Measurements from ENCODE around the gene LLGL1.

GRCh38 chr17:18262641-18263040, 37.2 kb downstream of the LLGL1 start:
- TF ChIP-seq, protein P1, sequence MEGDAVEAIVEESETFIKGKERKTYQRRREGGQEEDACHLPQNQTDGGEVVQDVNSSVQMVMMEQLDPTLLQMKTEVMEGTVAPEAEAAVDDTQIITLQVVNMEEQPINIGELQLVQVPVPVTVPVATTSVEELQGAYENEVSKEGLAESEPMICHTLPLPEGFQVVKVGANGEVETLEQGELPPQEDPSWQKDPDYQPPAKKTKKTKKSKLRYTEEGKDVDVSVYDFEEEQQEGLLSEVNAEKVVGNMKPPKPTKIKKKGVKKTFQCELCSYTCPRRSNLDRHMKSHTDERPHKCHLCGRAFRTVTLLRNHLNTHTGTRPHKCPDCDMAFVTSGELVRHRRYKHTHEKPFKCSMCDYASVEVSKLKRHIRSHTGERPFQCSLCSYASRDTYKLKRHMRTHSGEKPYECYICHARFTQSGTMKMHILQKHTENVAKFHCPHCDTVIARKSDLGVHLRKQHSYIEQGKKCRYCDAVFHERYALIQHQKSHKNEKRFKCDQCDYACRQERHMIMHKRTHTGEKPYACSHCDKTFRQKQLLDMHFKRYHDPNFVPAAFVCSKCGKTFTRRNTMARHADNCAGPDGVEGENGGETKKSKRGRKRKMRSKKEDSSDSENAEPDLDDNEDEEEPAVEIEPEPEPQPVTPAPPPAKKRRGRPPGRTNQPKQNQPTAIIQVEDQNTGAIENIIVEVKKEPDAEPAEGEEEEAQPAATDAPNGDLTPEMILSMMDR (IDR thresholded peaks at IDR 0.05): no peak
- TF ChIP-seq POLR2A (IDR thresholded peaks at IDR 0.05): no peak
